Erythroblast (primary cell): ENCODE data around the gene BDKRB1.

ENCODE experiments used
- GATA1 ChIP-seq: IDR thresholded peaks from 2 replicates; pipeline ENCODE4 v1.6.1; 2011; ENCODE audit warnings: low read depth, mild to moderate bottlenecking, control low read depth, low read length, moderate library complexity
- POLR2A ChIP-seq: IDR thresholded peaks from 2 replicates; pipeline ENCODE4 v1.6.1; 2011; ENCODE audit warnings: mild to moderate bottlenecking, low read length

- no peak for TF ChIP-seq POLR2A
- no peak for TF ChIP-seq GATA1
These were observed 6.0 kb downstream of the BDKRB1 start for GRCh38 chr14:96261772-96262655.
